C1 segment of cervical spinal cord (tissue), 14 donors: Measurements from ENCODE around the gene RAB44.
A peak's percentile ranks its signal among the peaks of the same experiment; 100 is the strongest.

Experiments used
- DNase-seq, 14 donors: peaks; one replicate each; lab custom pipeline; 2025; lab: John Stamatoyannopoulos, UW

Gene RAB44

DNA sequence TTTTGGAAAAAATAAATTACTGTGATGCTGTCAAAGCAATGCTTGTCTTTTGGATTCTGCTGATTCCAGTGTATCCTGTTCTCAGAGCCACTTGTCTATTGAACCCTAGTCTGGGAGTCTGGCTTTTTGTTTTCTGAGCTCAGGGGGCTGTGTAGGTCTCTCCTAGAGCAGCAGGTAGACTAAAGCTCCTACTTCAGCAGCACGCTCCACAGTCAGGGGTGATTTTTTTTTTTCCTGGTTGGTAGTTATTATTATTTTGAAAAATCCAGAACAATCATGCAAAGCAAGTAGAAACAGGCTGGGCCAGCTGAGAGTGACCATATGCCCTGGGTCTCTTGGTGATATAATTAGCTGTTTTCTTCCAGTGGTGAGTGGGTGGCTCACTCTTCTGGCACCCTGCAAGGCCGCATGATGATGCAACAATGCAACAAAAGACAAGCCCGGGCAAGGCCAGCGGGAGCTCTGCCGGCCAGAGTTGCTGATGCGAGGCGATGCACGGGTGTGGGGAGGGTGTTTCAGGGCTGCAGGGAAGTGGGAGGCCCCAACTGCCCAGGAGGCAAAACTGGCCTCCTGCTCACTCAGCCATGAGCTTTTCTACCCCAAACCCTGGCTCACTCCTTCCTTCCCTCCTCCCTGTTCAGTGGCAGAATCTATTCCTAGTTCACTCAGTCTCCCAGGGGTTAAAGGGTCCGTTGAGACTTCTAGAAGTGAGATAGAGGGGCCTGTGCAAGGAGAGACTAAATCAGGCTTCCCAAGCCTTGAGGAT is 30.6 kb upstream of the RAB44 start:
- peak in 13 of 14 donors; percentile 10 to 88 (median 57) for DNase-seq

GRCh38 chr6:36668591-36668990 is 29.0 kb upstream of the RAB44 start:
- DNase-seq, result no peak

DNA sequence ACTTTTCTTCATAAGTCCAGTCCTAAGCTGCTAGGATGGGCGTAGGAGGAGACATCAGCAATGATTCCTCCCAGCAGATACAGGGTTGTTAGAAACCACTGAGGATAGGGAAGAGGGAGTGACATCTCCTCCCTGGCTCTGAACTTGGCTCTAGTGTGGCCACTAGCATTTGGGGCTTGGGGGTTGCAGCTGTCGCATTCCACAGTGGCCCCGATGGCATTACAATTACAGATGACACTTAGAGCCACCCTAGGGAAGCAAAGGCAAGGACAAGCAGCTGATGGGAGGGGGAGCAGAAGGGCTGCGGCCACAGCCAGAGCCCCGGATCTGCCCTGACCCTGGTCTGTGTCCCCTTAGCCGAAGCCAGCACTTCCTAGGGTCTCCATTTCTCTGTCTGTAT is 28.6 kb upstream of the RAB44 start:
- DNase-seq, result no peak

GRCh38 chr6:36670271-36670670 is 27.4 kb upstream of the RAB44 start:
- DNase-seq, result no peak

DNA sequence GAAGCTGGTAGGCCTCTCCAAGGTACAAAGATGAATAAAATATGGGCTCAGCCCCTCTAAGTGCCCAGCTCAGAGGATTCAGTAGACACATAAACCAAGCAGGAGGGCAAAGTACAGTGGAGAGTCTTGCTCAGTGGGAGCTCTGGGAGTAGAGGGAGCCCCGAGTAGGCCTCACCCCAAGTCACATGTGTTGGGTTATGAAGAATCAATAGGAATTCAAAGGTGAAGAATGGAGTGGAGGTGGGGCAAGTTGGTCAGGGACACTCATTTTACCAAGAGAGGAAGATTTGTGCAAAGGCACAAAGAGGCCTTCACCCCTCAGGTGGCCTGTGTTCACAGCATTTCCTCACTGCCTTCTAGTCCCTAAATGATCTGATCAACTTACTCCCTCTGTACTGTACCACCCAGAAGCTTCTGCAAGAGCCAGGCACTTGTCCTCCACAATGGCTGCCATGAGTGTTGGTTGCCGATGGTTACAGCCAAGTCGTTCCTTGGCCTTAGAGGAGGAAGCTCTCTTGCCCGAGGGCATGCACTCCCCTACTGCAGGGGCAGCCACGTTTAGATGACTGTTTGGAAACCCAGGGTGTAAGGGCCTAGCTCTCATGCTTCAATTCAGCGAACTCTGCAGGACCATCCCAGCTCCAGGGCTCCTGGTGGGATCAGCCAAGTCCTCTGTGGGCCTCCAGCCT is 25.8 kb upstream of the RAB44 start:
- DNase-seq, result no peak

DNA sequence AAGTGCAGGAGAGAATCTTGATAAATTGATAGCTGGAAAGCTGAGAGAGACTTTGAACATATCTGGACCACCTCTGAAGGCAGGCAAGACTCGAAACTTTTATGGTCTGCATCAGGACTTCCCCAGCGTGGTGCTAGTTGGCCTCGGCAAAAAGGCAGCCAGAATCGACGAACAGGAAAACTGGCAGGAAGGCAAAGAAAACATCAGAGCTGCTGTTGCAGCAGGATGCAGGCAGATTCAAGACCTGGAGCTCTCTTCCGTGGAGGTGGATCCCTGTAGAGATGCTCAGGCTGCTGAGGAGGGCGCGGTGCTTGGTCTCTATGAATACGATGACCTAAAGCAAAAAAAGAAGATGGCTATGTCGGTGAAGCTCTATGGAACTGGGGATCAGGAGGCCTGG is 23.7 kb upstream of the RAB44 start:
- DNase-seq, result no peak

GRCh38 chr6:36674942-36675341 is 22.7 kb upstream of the RAB44 start:
- no peak for DNase-seq

- no peak for DNase-seq
Measured at GRCh38 chr6:36676141-36677058, 21.2 kb upstream of the RAB44 start.

DNA sequence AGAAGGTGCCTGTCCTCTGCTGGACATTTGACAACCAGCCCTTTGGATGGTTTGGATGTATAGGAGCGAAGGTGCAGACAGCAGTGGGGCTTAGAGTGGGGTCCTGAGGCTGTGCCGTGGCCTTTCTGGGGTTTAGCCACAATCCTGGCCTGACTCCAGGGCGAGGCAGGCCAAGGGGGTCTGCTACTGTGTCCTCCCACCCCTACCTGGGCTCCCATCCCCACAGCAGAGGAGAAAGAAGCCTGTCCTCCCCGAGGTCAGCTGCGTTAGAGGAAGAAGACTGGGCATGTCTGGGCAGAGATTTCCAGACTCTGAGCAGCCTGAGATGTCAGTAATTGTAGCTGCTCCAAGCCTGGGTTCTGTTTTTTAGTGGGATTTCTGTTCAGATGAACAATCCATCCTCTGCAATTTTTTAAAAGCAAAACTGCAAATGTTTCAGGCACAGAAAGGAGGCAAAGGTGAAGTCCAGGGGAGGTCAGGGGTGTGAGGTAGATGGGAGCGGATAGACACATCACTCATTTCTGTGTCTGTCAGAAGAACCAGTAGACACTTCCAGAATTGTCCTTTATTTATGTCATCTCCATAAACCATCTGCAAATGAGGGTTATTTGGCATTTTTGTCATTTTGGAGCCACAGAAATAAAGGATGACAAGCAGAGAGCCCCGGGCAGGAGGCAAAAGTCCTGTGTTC is 20.4 kb upstream of the RAB44 start:
- peak in 1 of 14 donors; percentile 22 for DNase-seq

- DNase-seq, result peak in 2 of 14 donors; percentile 14 to 22
Measured at GRCh38 chr6:36677753-36678487, 19.7 kb upstream of the RAB44 start.

DNA sequence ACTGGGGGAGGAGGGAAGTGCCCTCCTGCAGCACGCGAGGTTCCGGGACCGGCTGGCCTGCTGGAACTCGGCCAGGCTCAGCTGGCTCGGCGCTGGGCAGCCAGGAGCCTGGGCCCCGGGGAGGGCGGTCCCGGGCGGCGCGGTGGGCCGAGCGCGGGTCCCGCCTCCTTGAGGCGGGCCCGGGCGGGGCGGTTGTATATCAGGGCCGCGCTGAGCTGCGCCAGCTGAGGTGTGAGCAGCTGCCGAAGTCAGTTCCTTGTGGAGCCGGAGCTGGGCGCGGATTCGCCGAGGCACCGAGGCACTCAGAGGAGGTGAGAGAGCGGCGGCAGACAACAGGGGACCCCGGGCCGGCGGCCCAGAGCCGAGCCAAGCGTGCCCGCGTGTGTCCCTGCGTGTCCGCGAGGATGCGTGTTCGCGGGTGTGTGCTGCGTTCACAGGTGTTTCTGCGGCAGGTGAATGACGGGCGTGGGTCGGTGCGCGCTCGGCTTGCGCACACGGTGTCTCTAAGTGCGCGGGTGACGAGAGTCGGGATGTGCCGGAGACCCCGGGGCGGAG is 19.1 kb upstream of the RAB44 start, which contains the start of gene CDKN1A:
Gene CDKN1A, plus strand, starts transcription at position 227 of the 555 bp plus-strand sequence. CDS start 5,388 bp downstream, outside the sequence.
- peak in 12 of 14 donors; percentile 30 to 90 (median 68) for DNase-seq

DNA sequence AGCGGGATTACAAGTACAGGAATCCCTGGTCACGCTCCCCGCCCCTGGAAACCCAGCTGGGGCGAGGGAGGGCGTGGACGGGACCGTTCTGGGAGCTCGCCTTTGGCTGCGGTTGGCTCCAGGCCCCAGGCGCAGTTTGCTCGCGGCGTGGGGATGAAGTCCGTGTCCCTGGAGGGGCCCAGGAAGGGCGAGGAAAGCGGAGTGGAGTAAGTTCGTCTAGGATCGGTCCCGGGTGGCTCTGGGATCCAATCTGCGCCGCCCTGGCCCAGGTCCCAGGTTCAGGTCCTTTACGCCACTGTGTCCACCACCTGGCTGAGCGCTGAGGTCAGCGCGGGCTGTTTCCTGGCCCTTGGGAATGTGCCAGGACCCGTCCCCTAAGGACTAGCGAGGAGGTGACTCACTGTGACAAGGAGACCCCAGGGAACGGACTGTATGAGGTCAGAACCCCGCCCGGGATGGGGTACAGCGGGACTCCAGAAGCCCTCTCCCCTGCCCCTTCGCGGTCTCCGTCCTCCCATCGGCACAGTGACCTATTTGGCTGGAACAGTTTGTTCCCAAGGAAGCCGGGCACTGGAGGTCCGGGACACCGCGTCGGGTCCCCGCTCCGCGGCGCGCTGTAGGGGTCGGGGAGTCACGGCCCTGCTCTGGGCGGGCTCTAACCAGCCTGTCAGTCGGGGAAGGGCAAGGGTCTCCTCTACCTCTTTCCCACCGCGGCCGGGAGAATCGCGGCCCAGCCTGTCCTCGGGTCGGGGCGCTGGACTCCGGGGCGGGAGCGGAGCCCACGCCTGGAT is 18.4 kb upstream of the RAB44 start:
- peak in 8 of 14 donors; percentile 32 to 72 (median 46) for DNase-seq

- DNase-seq, result peak in 1 of 14 donors; percentile 50
Measured at GRCh38 chr6:36682328-36683144, 15.1 kb upstream of the RAB44 start.

- no peak for DNase-seq
Measured at GRCh38 chr6:36683145-36683655, 14.4 kb upstream of the RAB44 start.

DNA sequence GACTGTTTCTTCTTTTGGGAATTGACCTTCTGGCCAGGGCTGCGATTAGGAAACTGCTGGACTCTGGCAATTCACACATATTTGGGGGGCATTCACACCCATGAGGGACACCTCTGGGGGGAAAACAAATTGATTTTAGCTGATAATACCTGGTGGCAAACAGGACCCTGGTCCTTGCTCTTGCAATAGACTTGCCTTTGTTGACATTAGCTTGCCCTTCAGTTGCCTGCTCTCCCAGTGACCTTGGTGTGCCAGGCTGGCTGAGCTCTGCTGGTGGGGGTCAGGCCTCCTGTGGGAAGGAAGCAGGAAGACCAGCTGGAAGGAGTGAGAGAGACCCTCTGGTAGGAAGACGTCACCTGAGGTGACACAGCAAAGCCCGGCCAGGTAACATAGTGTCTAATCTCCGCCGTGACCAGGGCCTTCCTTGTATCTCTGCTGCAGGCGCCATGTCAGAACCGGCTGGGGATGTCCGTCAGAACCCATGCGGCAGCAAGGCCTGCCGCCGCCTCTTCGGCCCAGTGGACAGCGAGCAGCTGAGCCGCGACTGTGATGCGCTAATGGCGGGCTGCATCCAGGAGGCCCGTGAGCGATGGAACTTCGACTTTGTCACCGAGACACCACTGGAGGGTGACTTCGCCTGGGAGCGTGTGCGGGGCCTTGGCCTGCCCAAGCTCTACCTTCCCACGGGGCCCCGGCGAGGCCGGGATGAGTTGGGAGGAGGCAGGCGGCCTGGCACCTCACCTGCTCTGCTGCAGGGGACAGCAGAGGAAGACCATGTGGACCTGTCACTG is 13.8 kb upstream of the RAB44 start:
- DNase-seq, result no peak

DNA sequence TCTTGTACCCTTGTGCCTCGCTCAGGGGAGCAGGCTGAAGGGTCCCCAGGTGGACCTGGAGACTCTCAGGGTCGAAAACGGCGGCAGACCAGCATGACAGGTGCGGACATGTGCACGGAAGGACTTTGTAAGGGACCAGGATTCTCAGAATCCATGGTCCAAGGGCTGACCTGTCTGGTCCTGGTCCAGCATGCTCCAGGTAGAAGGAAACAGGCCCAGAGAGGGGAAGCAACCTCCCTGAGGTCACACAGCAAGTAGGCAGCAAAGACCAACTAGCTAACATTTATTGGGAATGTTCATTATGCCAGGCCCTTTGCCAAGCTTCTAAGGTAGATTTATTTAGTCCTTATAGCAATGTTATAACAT is 13.2 kb upstream of the RAB44 start:
- no peak for DNase-seq

- no peak for DNase-seq
Measured at GRCh38 chr6:36685166-36685924, 12.3 kb upstream of the RAB44 start.
